Psoas muscle (tissue), 8 donors: ENCODE data around the gene GPR84. TPM values are rescaled to one million over a fixed set of nuclear protein-coding genes. Genes with fewer than 3 reads are reported as not detected.

ENCODE experiments used
- ATAC-seq, 4 donors: fragments of 200-7000 bp; cut with Tn5 transposase; one replicate each; pipeline ENCODE4 v1.9.1; 2020; ENCODE audit warnings: moderate library complexity in 3 of 4, mild to moderate bottlenecking in 2 of 4
- DNase-seq, 2 donors: peaks; one replicate each; pipeline ENCODE4 v3.0.0-alpha.2; 2020
- H3K27ac ChIP-seq: fragments of 200-600 bp; one replicate; pipeline ENCODE4 v1.8.0; 2022
- H3K27me3 ChIP-seq, 3 donors: fragments of 200-600 bp in 1 of 3; one replicate each; pipeline versions ENCODE4 v1.6.1 to v1.8.0; 2013 to 2022; ENCODE audit warnings: low read length in 2 of 3, mild to moderate bottlenecking in 2 of 3, moderate library complexity in 1 of 3; ENCODE audit not compliant: insufficient read depth in 3 of 3
- H3K36me3 ChIP-seq, 2 donors: fragments of 200-600 bp in 1 of 2; one replicate each; pipeline versions ENCODE4 v1.6.1 to v1.8.0; 2013 to 2022; ENCODE audit warnings: low read depth in 1 of 2, mild to moderate bottlenecking in 1 of 2, moderate library complexity in 1 of 2; ENCODE audit not compliant: insufficient read depth in 1 of 2
- H3K4me1 ChIP-seq: fragments of 200-600 bp; one replicate; pipeline ENCODE4 v1.8.0; 2022
- H3K4me3 ChIP-seq: fragments of 200-600 bp; one replicate; pipeline ENCODE4 v1.8.0; 2022; ENCODE audit warnings: mild to moderate bottlenecking
- H3K9me3 ChIP-seq: fragments of 200-600 bp; one replicate; pipeline ENCODE4 v1.8.0; 2022
- CTCF ChIP-seq: fragments of 200-600 bp; IDR thresholded peaks from one replicate; pipeline ENCODE4 v1.8.0; 2022; ENCODE audit warnings: antibody characterized with exemption
- WGBS, 3 donors: extraction: QIAGEN DNeasy Blood & Tissue Kit; methylation state at CpG; one replicate each; pipeline versions ENCODE4 v1.1.6 to v1.1.7; 2013; 5-methylcytosine and 5-hydroxymethylcytosine counted together
- intact Hi-C, 2 donors: fragments of 100-400 bp; cut with DNase I; formaldehyde crosslinking; loops; one replicate each; pipeline versions ENCODE4 v1.11.0 to v1.14.2; 2022
- polyA plus RNA-seq, 3 donors: library from polyadenylated mRNA; stranded (reverse); fragments of 200-250 nt; gene quantifications; one replicate each; pipeline ENCODE4 v1.2.3, GENCODE V29; 2013
- total RNA-seq, 4 donors: library from RNA; stranded (reverse); fragmentation: NEBNext Ultra II Directional in 2 of 4; extraction: Animal tissue kit (Norgen Biotek cat#: 25700) in 2 of 4; gene quantifications; one replicate each; pipeline versions ENCODE4 v1.2.1 to v1.2.4, GENCODE V29; 2021 to 2023
- donor health status: healthy with polysubstance abuse.
- donor health status: DM: no; HTN: no; CAD: no; lungs with moderate emphysema.
- donor health status: Bipolar disorder and iron deficiency.
- donor health status: healthy.
- donor health status: DM: yes; HTN: yes; CAD: no.
- donor health status: DM: no; HTN: no; CAD: no.
- donor health status: DM: no; HTN: no; CAD: no.
- donor health status: DM: yes; HTN: yes; CAD: no.

GPR84 gene
- total and polyA plus RNA-seq, 7 donors, result 0.16 to 0.40 TPM; not detected in 5

- Histone ChIP-seq H3K27ac (no peak overlapping the region), H3K4me3 (no peak overlapping the region), H3K4me1 (no peaks in the 10 kb centered on the region), H3K27me3 (no peaks in the 10 kb centered on the region), H3K36me3 (peaks cover 18 to 98% of the 10 kb centered on the region in 2 donors), H3K9me3 (no peaks in the 10 kb centered on the region)
- ATAC-seq, result no peak
- peak in 1 of 2 donors; percentile 44 for DNase-seq
- 90 to 95% (median 93%) methylated on average over 10 of the region's 10 CpGs for WGBS, 3 donors
- intact Hi-C loops, result no loop called here
- no peak for TF ChIP-seq CTCF
Measured at GRCh38 chr12:54405106-54405505, 40.8 kb upstream of the GPR84 start.

GRCh38 chr12:54404061-54405004, 40.0 kb upstream of the GPR84 start:
- TF ChIP-seq CTCF, result peak; percentile 93
- no peaks in the 10 kb centered on the region for H3K27me3 ChIP-seq
- H3K9me3 ChIP-seq, result no peaks in the 10 kb centered on the region
- H3K4me3 ChIP-seq, result no peak overlapping the region
- H3K36me3 ChIP-seq, result peaks cover 18 to 97% of the 10 kb centered on the region in 2 donors
- H3K27ac ChIP-seq, result no peak overlapping the region
- H3K4me1 ChIP-seq, result no peaks in the 10 kb centered on the region
- ATAC-seq, result peak; percentile 41 to 67 (median 56)
- intact Hi-C loops, result no loop called here
- DNase-seq, result peak in 1 of 2 donors; percentile 62
- WGBS, 3 donors, result 66 to 72% (median 67%) methylated on average over 11 of the region's 11 CpGs

GRCh38 chr12:54401119-54401518, 36.8 kb upstream of the GPR84 start:
- Histone ChIP-seq H3K36me3 (peaks cover 21 to 96% of the 10 kb centered on the region in 2 donors), H3K27ac (no peak overlapping the region), H3K4me1 (no peaks in the 10 kb centered on the region), H3K9me3 (no peaks in the 10 kb centered on the region), H3K4me3 (no peak overlapping the region), H3K27me3 (no peaks in the 10 kb centered on the region)
- 96 to 100% (median 100%) methylated on average over 2 of the region's 2 CpGs for WGBS, 3 donors
- ATAC-seq (no peak), DNase-seq (no peak)
- no peak for TF ChIP-seq CTCF
- intact Hi-C loops, result loop anchor here in 1 of 2 donors (2.0 kb wide), 1 partner anchor 38 kb away; no protein-coding TSS in a partner anchor

- peak; percentile 88 to 93 for DNase-seq
- Histone ChIP-seq H3K9me3 (no peaks in the 10 kb centered on the region), H3K36me3 (peaks cover 17 to 97% of the 10 kb centered on the region in 2 donors), H3K4me1 (no peaks in the 10 kb centered on the region), H3K27me3 (no peaks in the 10 kb centered on the region), H3K4me3 (no peak overlapping the region), H3K27ac (no peak overlapping the region)
- TF ChIP-seq CTCF, result peak; percentile 99
- intact Hi-C loops, result loop anchor here in 1 of 2 donors (1.0 kb wide), 1 partner anchor 40 kb away; no protein-coding TSS in a partner anchor
- ATAC-seq, result peak; percentile 84 to 91 (median 88)
- WGBS, 3 donors, result 66 to 76% (median 71%) methylated on average over 8 of the region's 8 CpGs
Measured at GRCh38 chr12:54398995-54399793, 34.9 kb upstream of the GPR84 start.
